Stimulated activated CD8-positive, alpha-beta memory T cell treated with anti-CD3 and anti-CD28 coated beads, Interleukin-2, amount 100 ng/mL, for 48 hours (primary cell): ENCODE results near the gene KCNN4.
A peak's percentile ranks its signal among the peaks of the same experiment; 100 is the strongest.
"Not testable (repeated sequence)": the region's sequence is repeated elsewhere in the genome, so short reads cannot be mapped to it uniquely, and the experiment has no call there.

Experiments
- DNase-seq, 2 donors: peaks; one replicate each; pipeline ENCODE4 v3.0.0-alpha.2; 2020; ENCODE audit warnings: low read depth in 2 of 2

Gene KCNN4

GRCh38 chr19:43798546-43799409 lies 18.0 kb upstream of the KCNN4 start:
- DNase-seq = peak; percentile 54 to 61

DNA sequence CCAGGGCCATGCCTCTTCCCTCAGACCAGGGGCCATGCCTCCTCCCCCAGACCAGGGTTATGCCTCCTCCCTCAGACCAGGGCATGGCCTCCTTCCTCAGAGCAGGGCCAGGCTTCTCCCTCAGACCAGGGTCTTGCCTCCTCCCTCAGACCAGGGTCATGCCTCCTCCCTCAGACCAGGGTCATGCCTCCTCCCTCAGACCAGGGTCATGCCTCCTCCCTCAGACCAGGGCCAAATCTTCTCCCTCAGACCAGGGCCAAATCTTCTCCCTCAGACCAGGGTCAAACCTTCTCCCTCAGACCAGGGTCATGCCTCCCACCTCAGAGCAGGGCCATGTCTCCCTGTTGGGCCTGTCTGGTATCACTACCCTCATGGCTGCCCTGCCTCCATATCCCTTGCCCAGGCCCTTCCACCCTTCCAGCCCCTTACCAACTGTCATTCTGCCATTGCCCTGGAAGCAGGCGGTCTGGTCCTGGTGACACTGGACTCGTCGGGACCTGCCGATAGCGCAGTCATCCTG lies 17.3 kb upstream of the KCNN4 start:
- DNase-seq = no peak

DNA sequence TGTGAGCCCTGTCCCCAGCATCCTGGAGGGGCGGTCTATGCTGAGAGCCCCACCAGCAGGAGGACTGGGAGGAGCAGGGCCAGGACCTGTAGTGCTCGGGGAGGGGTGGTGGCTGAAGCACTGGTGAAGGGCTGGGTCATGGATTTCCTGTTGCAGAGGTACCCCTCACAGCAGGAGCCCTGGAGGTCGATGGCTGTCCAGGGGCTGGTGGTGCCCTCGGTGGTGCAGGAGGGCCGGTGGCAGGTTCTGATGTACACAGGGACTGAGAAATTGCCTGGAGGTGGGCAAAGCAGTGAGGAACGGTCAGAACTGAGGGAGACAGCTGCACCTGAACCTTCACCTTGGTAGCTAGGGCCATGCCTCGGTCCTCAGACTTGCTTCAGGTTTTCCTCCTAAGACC lies 16.8 kb upstream of the KCNN4 start:
- no peak for DNase-seq

- no peak for DNase-seq
Observed at GRCh38 chr19:43797118-43797517, 16.3 kb upstream of the KCNN4 start.

DNA sequence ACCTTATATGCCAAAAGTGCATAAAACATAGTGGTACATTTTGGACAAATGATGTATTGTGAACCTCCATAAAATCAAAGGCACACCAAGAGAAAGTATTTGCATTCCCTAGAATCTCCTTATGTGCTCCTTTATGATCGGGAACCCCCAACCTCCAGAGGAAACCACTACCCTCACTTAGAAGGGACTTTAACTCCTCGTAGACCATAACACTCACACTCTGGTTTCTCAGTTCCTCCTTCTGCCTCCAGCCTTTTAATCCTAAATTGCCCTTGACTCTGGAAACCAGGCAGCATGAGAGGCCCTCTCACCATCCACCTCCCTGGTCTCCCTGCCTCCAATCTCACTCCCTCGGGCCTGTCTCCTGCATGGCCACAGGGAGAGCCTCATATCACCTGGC lies 9.8 kb upstream of the KCNN4 start:
- DNase-seq = no peak

GRCh38 chr19:43789029-43789428 lies 8.3 kb upstream of the KCNN4 start:
- DNase-seq = no peak

- DNase-seq = no peak
Observed at GRCh38 chr19:43786665-43787064, 5.9 kb upstream of the KCNN4 start.

- DNase-seq = no peak
Observed at GRCh38 chr19:43784981-43785808, 4.4 kb upstream of the KCNN4 start.

- peak in 1 of 2 donors; percentile 58 for DNase-seq
Observed at GRCh38 chr19:43784241-43784980, 3.6 kb upstream of the KCNN4 start.

GRCh38 chr19:43783636-43784035 lies 2.9 kb upstream of the KCNN4 start:
- DNase-seq = no peak

DNA sequence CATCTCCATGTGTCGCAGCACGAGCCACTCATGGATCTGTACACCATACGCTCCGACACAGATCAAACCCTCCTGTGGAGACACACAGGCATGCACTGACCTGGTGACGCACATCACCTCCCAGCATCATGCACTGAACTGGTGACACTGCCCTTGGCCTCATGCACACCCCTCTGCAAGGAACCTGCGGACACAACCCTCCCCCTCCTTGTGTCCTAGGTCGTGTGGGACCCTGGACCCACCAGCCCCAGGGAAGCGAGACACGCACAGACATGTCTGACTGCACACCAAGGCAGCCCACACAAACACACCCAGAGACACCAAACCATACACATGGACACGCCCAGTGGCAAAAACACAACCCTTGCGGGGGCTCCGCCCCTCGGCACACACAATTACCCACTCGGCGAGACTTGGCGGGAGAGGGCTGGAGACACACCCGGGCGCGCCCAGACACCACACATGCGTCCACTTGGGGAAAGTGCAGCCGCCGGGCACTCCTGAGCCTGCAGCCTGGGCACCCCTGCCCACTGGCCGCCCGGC lies 2.0 kb upstream of the KCNN4 start:
- no peak for DNase-seq

DNA sequence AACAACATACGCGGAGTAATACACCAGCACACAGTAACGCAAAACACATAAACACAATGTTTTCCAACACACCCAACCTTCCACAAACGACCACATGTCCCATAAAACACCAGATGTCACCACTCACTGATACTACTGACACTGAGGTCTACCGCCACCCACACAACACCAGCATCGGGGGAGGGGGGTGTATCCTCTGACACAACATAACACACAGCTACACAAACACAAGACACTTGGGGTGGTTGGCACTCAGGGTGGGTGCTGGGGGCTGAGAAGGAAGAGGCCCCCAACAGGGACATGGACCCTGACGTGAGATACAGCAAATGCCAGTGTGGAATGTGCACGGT lies 1.5 kb upstream of the KCNN4 start:
- no peak for DNase-seq

GRCh38 chr19:43781630-43782310 lies 997 bp upstream of the KCNN4 start:
- no peak for DNase-seq

DNA sequence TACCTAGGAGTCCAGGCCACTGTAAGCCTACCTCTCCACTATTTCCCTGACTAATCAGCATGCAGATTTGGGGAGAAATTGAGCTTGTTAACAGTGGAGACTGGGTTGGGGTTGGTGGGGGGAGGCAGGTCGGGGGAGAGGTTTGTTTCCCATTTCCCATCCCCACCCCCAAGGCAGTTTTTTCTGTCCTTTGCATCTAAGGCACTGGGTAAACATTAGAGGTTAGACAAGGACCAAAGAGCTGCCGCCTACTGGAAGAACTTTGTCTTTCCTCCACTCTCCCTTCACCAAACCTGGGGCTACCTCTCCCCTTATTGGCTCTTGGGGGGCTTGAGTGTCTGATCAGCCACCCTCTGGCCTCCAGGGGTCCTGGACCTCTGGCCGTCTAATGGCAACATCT lies 953 bp downstream of the KCNN4 start:
- DNase-seq = no peak

DNA sequence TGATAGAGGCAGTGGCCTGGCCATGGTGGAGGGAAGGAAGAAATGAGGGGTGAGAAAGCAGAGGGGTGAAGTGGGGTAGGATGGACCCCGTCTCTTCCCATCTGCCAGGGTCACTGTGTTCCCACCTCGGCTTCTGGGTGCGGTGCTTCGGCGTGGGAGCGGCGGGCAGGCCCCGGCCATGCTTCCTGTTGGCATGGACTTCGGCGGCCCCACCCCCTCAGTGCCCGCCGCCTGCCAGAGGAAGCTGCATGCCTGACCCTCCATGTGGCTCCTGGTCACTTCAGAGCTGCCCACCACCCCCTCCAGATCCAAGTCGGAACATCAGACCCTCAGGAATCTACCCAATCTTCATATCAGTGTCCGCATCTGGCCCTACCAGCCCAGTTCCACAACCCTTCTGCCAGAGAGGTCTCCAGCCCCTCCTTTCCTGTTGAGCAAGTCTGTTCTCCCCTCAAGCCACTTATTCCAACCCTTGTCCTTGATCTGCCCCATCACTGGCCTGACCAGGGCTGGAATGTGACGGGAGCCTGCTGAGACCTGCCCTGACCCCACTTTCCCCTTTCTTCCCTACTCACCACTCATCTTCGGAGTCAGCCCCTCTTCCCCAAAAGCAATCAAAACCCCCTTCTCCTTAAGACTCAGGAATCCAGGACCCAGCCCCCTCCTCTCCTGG lies 1.5 kb downstream of the KCNN4 start:
- no peak for DNase-seq

GRCh38 chr19:43778651-43779050 lies 2.1 kb downstream of the KCNN4 start:
- DNase-seq = no peak

DNA sequence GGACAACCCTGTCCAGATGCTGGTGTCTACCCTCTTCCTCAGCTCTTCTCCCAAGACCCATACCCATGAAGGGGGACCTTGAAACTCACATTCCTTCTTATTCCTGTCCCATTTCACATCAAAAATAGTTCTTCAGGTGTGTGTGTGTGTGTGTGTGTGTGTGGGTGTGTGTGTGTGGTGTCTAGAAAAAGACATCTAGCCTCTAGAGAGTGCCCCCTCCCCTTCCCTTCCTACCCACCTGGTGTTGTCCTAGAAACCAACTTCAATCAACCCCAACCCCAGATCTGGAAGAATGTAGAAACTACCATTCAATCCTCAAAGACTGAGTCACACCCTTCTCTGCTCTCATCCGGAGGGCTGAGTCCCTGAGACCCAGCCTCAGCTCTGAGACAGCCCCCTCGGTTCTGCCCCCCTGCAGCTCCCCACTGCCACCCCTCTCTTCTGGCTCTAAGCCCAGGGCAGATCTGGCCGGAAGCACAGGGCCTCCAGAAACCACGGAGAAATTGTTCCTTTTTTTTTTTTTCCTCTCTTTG lies 3.5 kb downstream of the KCNN4 start:
- no peak for DNase-seq

GRCh38 chr19:43776286-43776685 lies 4.5 kb downstream of the KCNN4 start:
- DNase-seq = peak in 1 of 2 donors; percentile 68

- DNase-seq = no peak
Observed at GRCh38 chr19:43775299-43775890, 5.4 kb downstream of the KCNN4 start.

DNA sequence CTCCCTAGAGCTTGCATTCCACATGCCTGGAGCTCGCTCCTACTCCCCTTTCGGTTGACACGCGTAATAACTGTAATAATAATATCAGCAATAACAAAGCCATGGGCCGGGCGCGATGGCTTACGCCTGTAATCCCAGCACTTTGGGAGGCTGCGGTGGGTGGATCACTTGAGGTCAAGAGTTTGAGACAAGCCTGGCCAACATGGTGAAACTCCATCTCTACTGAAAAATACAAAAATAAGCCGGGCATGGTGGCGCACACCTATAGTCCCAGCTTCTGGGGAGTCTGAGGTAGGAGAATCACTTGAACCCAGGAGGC lies 5.9 kb downstream of the KCNN4 start:
- not testable (repeated sequence) for DNase-seq
